Lower leg skin (tissue), 4 donors: ENCODE data around the gene CZIB. TPM values are rescaled to one million over a fixed set of nuclear protein-coding genes. Genes with fewer than 3 reads are reported as not detected.

ENCODE experiments used
- DNase-seq, 2 donors: peaks; one replicate each; pipeline ENCODE4 v3.0.0-alpha.2; 2019; ENCODE audit warnings: low spot score in 2 of 2
- H3K4me3 ChIP-seq: fragments of 200-600 bp; sonication (generic); 2 replicates; pipeline ENCODE4 v1.5.1; 2017; ENCODE audit warnings: mild to moderate bottlenecking, low read depth; ENCODE audit not compliant: poor library complexity, severe bottlenecking
- POLR2A ChIP-seq, 2 donors: fragments of 450-650 bp; IDR thresholded peaks; one replicate each; pipeline ENCODE4 v1.6.1; 2016 to 2017; ENCODE audit warnings: antibody characterized with exemption in 2 of 2, mild to moderate bottlenecking in 1 of 2, moderate library complexity in 1 of 2
- WGBS, 2 donors: methylation state at CpG; one replicate each; pipeline ENCODE4 v1.1.5; 2018; 5-methylcytosine and 5-hydroxymethylcytosine counted together
- intact Hi-C: fragments of 100-400 bp; cut with DNase I; formaldehyde crosslinking; loops from one replicate; pipeline ENCODE4 v1.15.0; 2023; ENCODE audit warnings: low total_unique reads
- total RNA-seq, 4 donors: library from RNA; depleted of rRNA; stranded (reverse); fragments of >200 nt; gene quantifications; one replicate each; pipeline ENCODE4 v1.1.0, GENCODE V29; 2016
- TF ChIP-seq, protein P1 (sequence below), 3 donors: fragments of 450-650 bp; IDR thresholded peaks; one replicate each; pipeline ENCODE4 v1.5.1; 2016; ENCODE audit warnings: antibody characterized with exemption in 3 of 3, mild to moderate bottlenecking in 3 of 3, moderate library complexity in 2 of 3

Gene CZIB
- total RNA-seq, 4 donors from 2014 or later = 19.1 to 39.8 (median 29.0) TPM

DNA sequence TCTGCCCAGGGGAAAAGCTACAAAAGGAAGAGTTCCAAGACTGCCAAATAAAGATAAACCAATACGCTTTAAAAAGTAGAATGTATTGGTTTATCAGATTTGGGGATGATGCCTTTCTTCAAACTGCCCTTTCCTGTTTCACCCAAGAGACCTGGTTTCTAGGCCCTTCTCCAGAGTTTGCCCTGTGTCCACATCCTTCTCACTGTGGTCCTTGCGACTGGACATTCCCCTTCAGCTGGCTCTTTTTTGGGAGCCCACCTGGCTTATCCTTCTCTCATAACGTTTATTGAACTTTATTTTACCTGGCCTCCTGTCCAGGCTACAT, 490 bp upstream of the CZIB start:
- DNase-seq = no peak
- intact Hi-C loops = no loop called here
- peak overlapping the region; percentile 64 for H3K4me3 ChIP-seq
- 42 to 49% methylated on average over 3 of the region's 3 CpGs for WGBS, 2 donors
- TF ChIP-seq, protein P1, sequence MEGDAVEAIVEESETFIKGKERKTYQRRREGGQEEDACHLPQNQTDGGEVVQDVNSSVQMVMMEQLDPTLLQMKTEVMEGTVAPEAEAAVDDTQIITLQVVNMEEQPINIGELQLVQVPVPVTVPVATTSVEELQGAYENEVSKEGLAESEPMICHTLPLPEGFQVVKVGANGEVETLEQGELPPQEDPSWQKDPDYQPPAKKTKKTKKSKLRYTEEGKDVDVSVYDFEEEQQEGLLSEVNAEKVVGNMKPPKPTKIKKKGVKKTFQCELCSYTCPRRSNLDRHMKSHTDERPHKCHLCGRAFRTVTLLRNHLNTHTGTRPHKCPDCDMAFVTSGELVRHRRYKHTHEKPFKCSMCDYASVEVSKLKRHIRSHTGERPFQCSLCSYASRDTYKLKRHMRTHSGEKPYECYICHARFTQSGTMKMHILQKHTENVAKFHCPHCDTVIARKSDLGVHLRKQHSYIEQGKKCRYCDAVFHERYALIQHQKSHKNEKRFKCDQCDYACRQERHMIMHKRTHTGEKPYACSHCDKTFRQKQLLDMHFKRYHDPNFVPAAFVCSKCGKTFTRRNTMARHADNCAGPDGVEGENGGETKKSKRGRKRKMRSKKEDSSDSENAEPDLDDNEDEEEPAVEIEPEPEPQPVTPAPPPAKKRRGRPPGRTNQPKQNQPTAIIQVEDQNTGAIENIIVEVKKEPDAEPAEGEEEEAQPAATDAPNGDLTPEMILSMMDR (IDR thresholded peaks at IDR 0.05) = no peak
- no peak for TF ChIP-seq POLR2A (IDR thresholded peaks at IDR 0.05)

DNA sequence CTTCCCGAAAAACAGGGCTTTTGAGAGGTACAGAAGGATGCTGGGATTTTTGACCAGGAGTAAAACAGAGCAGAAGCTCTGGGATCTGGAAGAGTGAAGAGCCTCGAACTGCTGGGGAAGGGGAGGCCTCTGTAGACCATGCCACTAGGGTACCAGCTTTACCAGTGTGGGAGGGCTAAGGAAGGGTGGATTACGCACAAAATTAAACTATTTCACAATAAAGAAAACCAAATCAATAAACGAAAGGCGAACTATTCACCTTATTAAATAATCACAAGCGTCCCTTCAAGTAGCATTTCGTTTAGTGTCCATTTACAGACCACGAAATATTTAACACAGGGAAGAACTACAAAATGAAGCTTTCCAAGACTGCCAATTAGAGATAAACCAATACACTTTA, 723 bp downstream of the CZIB start:
- TF ChIP-seq, protein P1 (IDR thresholded peaks at IDR 0.05) = no peak
- no peak for TF ChIP-seq POLR2A (IDR thresholded peaks at IDR 0.05)
- H3K4me3 ChIP-seq = peak overlapping the region; percentile 64
- 21 to 24% methylated on average over 8 of the region's 8 CpGs for WGBS, 2 donors
- intact Hi-C loops = no loop called here
- no peak for DNase-seq

DNA sequence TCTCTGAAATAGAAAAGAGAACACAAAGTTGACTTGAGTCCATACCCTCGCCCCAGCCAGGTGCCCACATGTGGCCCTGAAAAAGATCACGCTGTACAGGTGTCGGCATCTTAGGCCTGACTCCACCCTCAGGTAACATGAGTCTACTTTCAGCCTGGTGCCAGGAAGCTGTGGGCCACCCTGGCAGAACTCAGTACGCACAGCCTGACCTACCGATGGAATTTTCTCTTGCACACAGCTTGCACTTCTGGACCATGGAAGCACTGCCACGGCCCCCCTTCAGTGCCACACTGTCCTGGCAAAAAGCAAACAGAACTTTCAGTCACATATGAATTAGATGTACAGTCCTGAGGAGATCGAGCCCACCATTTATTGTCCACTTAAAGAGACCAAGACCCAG, 2.2 kb downstream of the CZIB start:
- no peak overlapping the region for H3K4me3 ChIP-seq
- WGBS, 2 donors = 85 to 92% methylated on average over 7 of the region's 7 CpGs
- DNase-seq = no peak
- TF ChIP-seq, protein P1 (IDR thresholded peaks at IDR 0.05) = no peak
- no peak for TF ChIP-seq POLR2A (IDR thresholded peaks at IDR 0.05)
- intact Hi-C loops = no loop called here

DNA sequence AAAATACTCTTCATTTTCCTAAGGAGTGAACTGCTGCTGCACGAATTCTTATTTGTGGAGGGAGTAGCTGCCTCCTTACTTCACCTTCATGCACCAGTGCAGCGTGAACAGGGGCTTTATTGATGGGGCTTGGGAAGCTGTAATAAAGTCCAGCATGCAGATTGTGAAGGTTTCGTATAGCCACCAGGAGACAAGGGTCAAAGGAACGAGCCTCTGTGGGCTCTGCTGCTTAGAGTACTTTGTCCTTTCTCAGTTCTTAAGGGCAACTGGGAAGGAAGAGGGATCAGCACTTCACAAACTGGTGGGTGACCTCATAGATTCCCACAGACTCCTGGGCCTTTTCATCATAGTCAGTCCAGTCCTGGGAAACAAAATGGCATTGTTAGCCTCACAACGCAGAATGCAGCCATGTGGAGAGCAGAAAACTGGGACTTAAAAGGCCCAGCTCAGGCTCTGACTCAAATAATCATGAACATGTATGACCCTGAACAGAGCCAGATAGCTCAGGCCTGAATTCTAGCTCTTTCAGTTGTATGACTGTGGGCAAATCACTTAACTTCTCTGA, 6.0 kb downstream of the CZIB start:
- DNase-seq = no peak
- H3K4me3 ChIP-seq = no peak overlapping the region
- no peak for TF ChIP-seq POLR2A (IDR thresholded peaks at IDR 0.05)
- TF ChIP-seq, protein P1 (IDR thresholded peaks at IDR 0.05) = no peak
- intact Hi-C loops = no loop called here
- 78 to 81% methylated on average over 5 of the region's 5 CpGs for WGBS, 2 donors

DNA sequence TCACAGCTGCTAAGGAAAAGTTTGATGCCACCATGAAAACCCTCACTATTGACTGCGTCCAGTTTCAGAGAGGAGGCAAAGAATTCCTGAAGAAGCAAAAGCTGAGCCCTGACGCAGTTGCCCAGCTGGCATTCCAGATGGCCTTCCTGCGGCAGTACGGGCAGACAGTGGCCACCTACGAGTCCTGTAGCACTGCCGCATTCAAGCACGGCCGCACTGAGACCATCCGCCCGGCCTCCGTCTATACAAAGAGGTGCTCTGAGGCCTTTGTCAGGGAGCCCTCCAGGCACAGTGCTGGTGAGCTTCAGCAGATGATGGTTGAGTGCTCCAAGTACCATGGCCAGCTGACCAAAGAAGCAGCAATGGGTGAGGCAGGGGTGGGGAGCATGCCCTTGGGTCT, 9.5 kb downstream of the CZIB start:
- no peak for DNase-seq
- whole genome bisulfite sequencing, 2 donors = 95 to 98% methylated on average over 8 to 11 of the region's 11 CpGs

More for the DNA sequence above, 9.5 kb downstream of the CZIB start:
- intact Hi-C loops = no loop called here
- no peak overlapping the region for H3K4me3 ChIP-seq
- TF ChIP-seq, protein P1 (IDR thresholded peaks at IDR 0.05) = no peak
- TF ChIP-seq POLR2A (IDR thresholded peaks at IDR 0.05) = no peak
